HG03565 (cell line): ENCODE results near the gene CAP1.
A peak's percentile ranks its signal among the peaks of the same experiment; 100 is the strongest.
"Not testable (repeated sequence)": the region's sequence is repeated elsewhere in the genome, so short reads cannot be mapped to it uniquely, and the experiment has no call there.

Experiments used
- ATAC-seq: cut with Tn5 transposase; IDR thresholded peaks from one replicate; pipeline ENCODE4 v1.9.1; 2021; ENCODE audit warnings: mild to moderate bottlenecking, moderate library complexity; ENCODE audit not compliant: unreplicated experiment

CAP1 gene

GRCh38 chr1:40030528-40031135, 9.9 kb upstream of the CAP1 start:
- ATAC-seq: no peak

GRCh38 chr1:40032240-40032891, 8.2 kb upstream of the CAP1 start:
- no peak for ATAC-seq

- ATAC-seq: no peak
Observed at GRCh38 chr1:40034869-40035268, 5.7 kb upstream of the CAP1 start.

GRCh38 chr1:40036574-40036973, 4.0 kb upstream of the CAP1 start:
- ATAC-seq: no peak

- not testable (repeated sequence) for ATAC-seq
Observed at GRCh38 chr1:40037254-40037653, 3.3 kb upstream of the CAP1 start.

- no peak for ATAC-seq
Observed at GRCh38 chr1:40038697-40039096, 1.8 kb upstream of the CAP1 start.

- ATAC-seq: no peak
Observed at GRCh38 chr1:40039245-40039756, 1.2 kb upstream of the CAP1 start.

- ATAC-seq: peak; percentile 32
Observed at GRCh38 chr1:40039757-40040510, 595 bp upstream of the CAP1 start.

GRCh38 chr1:40041466-40041838, 923 bp downstream of the CAP1 start:
- ATAC-seq: no peak

- no peak for ATAC-seq
Observed at GRCh38 chr1:40042341-40042740, 1.8 kb downstream of the CAP1 start.

- ATAC-seq: no peak
Observed at GRCh38 chr1:40044110-40044509, 3.6 kb downstream of the CAP1 start.

GRCh38 chr1:40045182-40045581, 4.7 kb downstream of the CAP1 start:
- ATAC-seq: no peak

GRCh38 chr1:40045766-40046165, 5.2 kb downstream of the CAP1 start:
- no peak for ATAC-seq

- no peak for ATAC-seq
Observed at GRCh38 chr1:40047276-40047675, 6.7 kb downstream of the CAP1 start.

- ATAC-seq: no peak
Observed at GRCh38 chr1:40047769-40048168, 7.2 kb downstream of the CAP1 start.

GRCh38 chr1:40049725-40050124, 9.2 kb downstream of the CAP1 start:
- ATAC-seq: no peak

GRCh38 chr1:40050863-40051262, 10.3 kb downstream of the CAP1 start:
- no peak for ATAC-seq

GRCh38 chr1:40053138-40053887, 12.8 kb downstream of the CAP1 start:
- no peak for ATAC-seq

- ATAC-seq: no peak
Observed at GRCh38 chr1:40056519-40057309, 16.2 kb downstream of the CAP1 start.

GRCh38 chr1:40057310-40058030, 16.9 kb downstream of the CAP1 start:
- ATAC-seq: no peak
